Activated naive CD8-positive, alpha-beta T cell treated with anti-CD3 and anti-CD28 coated beads, Interleukin-2, amount 50 U/mL, for 24 hours (primary cell): ENCODE data around the gene HMX2.
"Not testable (repeated sequence)": the region's sequence is repeated elsewhere in the genome, so short reads cannot be mapped to it uniquely, and the experiment has no call there.

Experiments used
- ATAC-seq: fragments of 150-1000 bp; cut with Tn5 transposase; one replicate; pipeline ENCODE4 v1.10.0; 2021
- DNase-seq: peaks from one replicate; pipeline ENCODE4 v3.0.0; 2021
- H3K27ac Mint-ChIP-seq: one replicate; pipeline ENCODE4 v1.8.0; 2021; ENCODE audit warnings: mild to moderate bottlenecking, mixed read lengths
- H3K27me3 Mint-ChIP-seq: one replicate; pipeline ENCODE4 v1.8.0; 2021; ENCODE audit warnings: mixed read lengths
- H3K36me3 Mint-ChIP-seq: one replicate; pipeline ENCODE4 v1.8.0; 2021; ENCODE audit warnings: low read depth, mixed read lengths
- H3K4me1 Mint-ChIP-seq: one replicate; pipeline ENCODE4 v1.8.0; 2021; ENCODE audit warnings: mixed read lengths
- H3K4me3 Mint-ChIP-seq: one replicate; pipeline ENCODE4 v1.8.0; 2021; ENCODE audit warnings: mild to moderate bottlenecking, moderate library complexity, mixed read lengths
- H3K9me3 Mint-ChIP-seq: one replicate; pipeline ENCODE4 v1.8.0; 2021; ENCODE audit warnings: mixed read lengths

Gene HMX2

GRCh38 chr10:123154092-123154710 lies 6.3 kb downstream of the HMX2 start, which contains the start of gene BUB3:
TSS of gene BUB3 (plus strand) at chr10:123154402. CDS start at chr10:123154918, 516 bp downstream.
- ATAC-seq, result peak; percentile 94
- H3K4me1 Mint-ChIP-seq, result peaks cover 80% of the 10 kb centered on the region

DNA sequence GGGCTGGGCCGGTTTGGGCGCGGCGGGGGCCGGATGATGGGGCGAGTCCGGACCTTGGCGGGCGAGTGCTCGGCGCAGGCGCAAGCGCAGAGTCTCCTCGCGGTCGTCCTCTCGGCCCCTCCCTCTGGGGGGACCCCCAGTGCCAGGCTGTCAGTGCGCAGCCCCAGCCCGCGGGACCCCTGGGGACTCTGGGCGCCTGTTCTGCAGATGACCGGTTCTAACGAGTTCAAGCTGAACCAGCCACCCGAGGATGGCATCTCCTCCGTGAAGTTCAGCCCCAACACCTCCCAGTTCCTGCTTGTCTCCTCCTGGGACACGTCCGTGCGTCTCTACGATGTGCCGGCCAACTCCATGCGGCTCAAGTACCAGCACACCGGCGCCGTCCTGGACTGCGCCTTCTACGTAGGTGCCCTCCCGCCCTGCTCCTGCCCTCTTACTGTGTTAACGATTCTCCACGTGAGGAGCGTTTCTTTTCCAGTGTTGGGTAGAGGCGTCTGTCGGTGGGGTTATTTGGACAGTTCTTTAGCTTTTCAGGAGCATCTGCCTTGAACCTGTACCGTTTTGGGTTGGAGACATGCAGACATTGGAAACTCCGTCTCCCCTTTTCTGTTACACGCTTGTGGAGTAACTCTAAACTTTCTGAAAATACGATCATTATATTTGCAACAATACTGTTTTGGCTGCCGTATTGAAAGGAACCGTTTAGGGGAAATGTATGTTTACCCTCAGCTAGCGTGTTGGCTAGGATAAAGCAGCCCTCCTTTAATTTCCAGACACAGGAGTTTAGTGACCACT lies 7.0 kb downstream of the HMX2 start:
- Mint-ChIP-seq H3K36me3 (peaks cover 54% of the 10 kb centered on the region), H3K9me3 (peaks cover 4% of the 10 kb centered on the region), H3K4me1 (peaks cover 84% of the 10 kb centered on the region), H3K4me3 (peak overlapping the region; percentile 98), H3K27me3 (peaks cover 23% of the 10 kb centered on the region), H3K27ac (peak overlapping the region; percentile 100)
- DNase-seq (peak; percentile 74), ATAC-seq (peak; percentile 51)

More at GRCh38 chr10:123154092-123154710, 6.3 kb downstream of the HMX2 start, which contains the start of gene BUB3:
- peaks cover 4% of the 10 kb centered on the region for H3K9me3 Mint-ChIP-seq
- peak within 1 kb of the TSS; percentile 100 for H3K27ac Mint-ChIP-seq
- peaks cover 48% of the 10 kb centered on the region for H3K36me3 Mint-ChIP-seq
- H3K4me3 Mint-ChIP-seq, result peak within 1 kb of the TSS; percentile 98
- DNase-seq, result peak; percentile 92
- H3K27me3 Mint-ChIP-seq, result peaks cover 27% of the 10 kb centered on the region

GRCh38 chr10:123156078-123156477 lies 8.1 kb downstream of the HMX2 start:
- Mint-ChIP-seq H3K27ac (peak overlapping the region; percentile 73), H3K4me3 (peak overlapping the region; percentile 98), H3K36me3 (peaks cover 66% of the 10 kb centered on the region), H3K4me1 (peaks cover 84% of the 10 kb centered on the region), H3K9me3 (peaks cover 4% of the 10 kb centered on the region), H3K27me3 (peaks cover 14% of the 10 kb centered on the region)
- ATAC-seq (no peak), DNase-seq (no peak)

GRCh38 chr10:123157210-123157609 lies 9.3 kb downstream of the HMX2 start:
- Mint-ChIP-seq H3K9me3 (peaks cover 4% of the 10 kb centered on the region), H3K27ac (peak overlapping the region; percentile 67), H3K27me3 (peaks cover 4% of the 10 kb centered on the region), H3K36me3 (peaks cover 76% of the 10 kb centered on the region), H3K4me1 (peaks cover 82% of the 10 kb centered on the region), H3K4me3 (peak overlapping the region; percentile 98)
- ATAC-seq, result no peak
- no peak for DNase-seq

GRCh38 chr10:123158682-123159081 lies 10.7 kb downstream of the HMX2 start:
- no peak for DNase-seq
- Mint-ChIP-seq H3K27me3 (peaks cover 4% of the 10 kb centered on the region), H3K27ac (peak overlapping the region; percentile 80), H3K4me3 (peak overlapping the region; percentile 98), H3K4me1 (peaks cover 74% of the 10 kb centered on the region), H3K9me3 (peaks cover 4% of the 10 kb centered on the region), H3K36me3 (peaks cover 88% of the 10 kb centered on the region)
- no peak for ATAC-seq

GRCh38 chr10:123160311-123160980 lies 12.5 kb downstream of the HMX2 start:
- peaks cover 4% of the 10 kb centered on the region for H3K9me3 Mint-ChIP-seq
- ATAC-seq (peak; percentile 90), DNase-seq (no peak)
- H3K36me3 Mint-ChIP-seq, result peaks cover 90% of the 10 kb centered on the region
- peak overlapping the region; percentile 98 for H3K4me3 Mint-ChIP-seq
- H3K27me3 Mint-ChIP-seq, result no peaks in the 10 kb centered on the region
- H3K27ac Mint-ChIP-seq, result peak overlapping the region; percentile 80
- H3K4me1 Mint-ChIP-seq, result peaks cover 64% of the 10 kb centered on the region

GRCh38 chr10:123164319-123164718 lies 16.4 kb downstream of the HMX2 start:
- Mint-ChIP-seq H3K36me3 (peaks cover 81% of the 10 kb centered on the region), H3K4me3 (no peak overlapping the region), H3K27ac (no peak overlapping the region), H3K27me3 (no peaks in the 10 kb centered on the region), H3K4me1 (peaks cover 26% of the 10 kb centered on the region), H3K9me3 (no peaks in the 10 kb centered on the region)
- DNase-seq (no peak), ATAC-seq (no peak)

DNA sequence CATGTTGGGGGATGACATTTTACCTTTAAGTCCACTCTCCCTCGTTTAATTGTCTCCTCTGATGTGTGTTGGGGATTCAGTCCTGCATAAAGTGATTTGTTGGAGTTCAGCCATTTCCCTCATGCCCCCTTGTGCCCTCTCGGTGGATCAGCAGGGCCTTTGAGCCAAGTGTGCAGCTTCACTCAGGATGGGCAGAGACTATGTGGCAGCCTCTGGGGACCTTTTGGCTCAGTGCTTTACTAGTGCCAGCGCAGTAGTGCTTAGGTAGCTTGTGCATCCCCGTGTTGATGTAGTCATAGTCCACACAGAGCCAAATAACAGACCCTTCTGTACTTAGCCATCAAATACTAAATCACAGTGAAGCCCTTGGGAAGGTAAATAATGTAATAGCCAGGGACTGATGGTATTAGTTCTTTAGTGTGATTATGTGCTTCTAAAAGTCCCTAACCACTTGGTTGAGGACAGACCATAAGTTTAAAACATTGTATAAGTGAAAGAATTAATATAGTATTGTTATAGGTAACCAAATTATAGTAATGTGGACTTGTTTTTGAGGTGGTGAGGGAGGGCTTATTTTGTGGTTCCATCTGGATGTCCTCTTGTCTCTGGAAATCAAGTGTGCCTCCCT lies 17.6 kb downstream of the HMX2 start:
- Mint-ChIP-seq H3K4me3 (no peak overlapping the region), H3K27ac (no peak overlapping the region), H3K4me1 (peaks cover 13% of the 10 kb centered on the region), H3K36me3 (peaks cover 78% of the 10 kb centered on the region), H3K9me3 (no peaks in the 10 kb centered on the region), H3K27me3 (no peaks in the 10 kb centered on the region)
- no peak for DNase-seq
- ATAC-seq, result peak; percentile 33

- Mint-ChIP-seq H3K4me1 (peaks cover 5% of the 10 kb centered on the region), H3K27me3 (no peaks in the 10 kb centered on the region), H3K4me3 (no peak overlapping the region), H3K27ac (no peak overlapping the region), H3K36me3 (peaks cover 74% of the 10 kb centered on the region), H3K9me3 (no peaks in the 10 kb centered on the region)
- ATAC-seq (no peak), DNase-seq (no peak)
Observed at GRCh38 chr10:123166618-123167017, 18.7 kb downstream of the HMX2 start.

DNA sequence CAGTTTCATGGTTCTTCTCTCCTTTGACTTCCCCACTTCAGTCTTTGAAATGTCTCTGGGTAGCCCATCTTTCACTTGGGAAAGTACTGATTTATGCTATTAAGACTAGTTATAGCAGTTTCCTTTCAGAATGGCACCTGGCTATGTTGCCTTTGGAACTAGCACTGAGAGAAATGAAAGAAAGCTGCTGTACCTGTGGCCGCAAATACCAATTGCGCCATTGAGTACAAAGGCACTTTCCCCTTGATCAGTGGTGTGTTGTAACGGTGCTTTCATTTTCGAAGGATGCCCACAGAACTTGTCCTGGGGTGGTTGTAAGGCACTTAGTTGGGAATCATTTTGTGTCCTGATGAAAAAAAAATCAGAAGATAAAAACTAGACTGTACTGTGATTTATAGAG lies 23.0 kb downstream of the HMX2 start:
- no peak for DNase-seq
- peaks cover 69% of the 10 kb centered on the region for H3K36me3 Mint-ChIP-seq
- H3K27ac Mint-ChIP-seq, result no peak overlapping the region
- ATAC-seq, result no peak
- H3K4me3 Mint-ChIP-seq, result no peak overlapping the region
- H3K4me1 Mint-ChIP-seq, result peaks cover 1% of the 10 kb centered on the region
- H3K27me3 Mint-ChIP-seq, result no peaks in the 10 kb centered on the region
- no peaks in the 10 kb centered on the region for H3K9me3 Mint-ChIP-seq

- H3K9me3 Mint-ChIP-seq, H3K27ac Mint-ChIP-seq, H3K4me1 Mint-ChIP-seq, DNase-seq, H3K4me3 Mint-ChIP-seq, ATAC-seq, H3K27me3 Mint-ChIP-seq: not testable (repeated sequence)
- peaks cover 68% of the 10 kb centered on the region for H3K36me3 Mint-ChIP-seq
Observed at GRCh38 chr10:123171616-123172015, 23.7 kb downstream of the HMX2 start.

- no peak for ATAC-seq
- peaks cover 61% of the 10 kb centered on the region for H3K36me3 Mint-ChIP-seq
- DNase-seq, result no peak
- no peaks in the 10 kb centered on the region for H3K27me3 Mint-ChIP-seq
- no peak overlapping the region for H3K4me3 Mint-ChIP-seq
- peaks cover 1% of the 10 kb centered on the region for H3K4me1 Mint-ChIP-seq
- H3K9me3 Mint-ChIP-seq, result peaks cover 4% of the 10 kb centered on the region
- no peak overlapping the region for H3K27ac Mint-ChIP-seq
Observed at GRCh38 chr10:123175389-123176387, 27.8 kb downstream of the HMX2 start.

DNA sequence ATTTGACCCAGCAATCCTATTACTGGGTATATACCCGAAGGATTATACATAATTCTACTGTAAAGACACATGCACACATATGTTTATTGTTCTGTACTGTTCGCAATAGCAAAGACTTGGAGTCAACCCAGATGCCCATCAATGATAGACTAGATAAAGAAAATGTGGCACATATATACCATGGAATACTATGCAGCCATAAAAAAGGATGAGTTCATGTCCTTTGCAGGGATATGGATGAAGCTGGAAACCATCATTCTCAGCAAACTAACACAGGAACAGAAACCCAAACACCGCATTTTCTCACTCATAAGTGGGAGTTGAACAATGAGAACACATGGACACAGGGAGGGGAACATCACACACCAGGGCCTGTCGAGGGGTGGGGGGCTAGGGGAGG lies 30.5 kb downstream of the HMX2 start:
- peaks cover 52% of the 10 kb centered on the region for H3K36me3 Mint-ChIP-seq
- ATAC-seq, H3K27ac Mint-ChIP-seq, DNase-seq, H3K9me3 Mint-ChIP-seq, H3K4me3 Mint-ChIP-seq, H3K27me3 Mint-ChIP-seq, H3K4me1 Mint-ChIP-seq: not testable (repeated sequence)
